Tibial nerve (tissue), 4 donors: ENCODE results near the gene FGD3. TPM values are rescaled to one million over a fixed set of nuclear protein-coding genes. Genes with fewer than 3 reads are reported as not detected.

Experiments used
- DNase-seq, 2 donors: peaks; one replicate each; pipeline ENCODE4 v3.0.0-alpha.2; 2019; ENCODE audit warnings: low spot score in 2 of 2
- H3K27ac ChIP-seq, 4 donors: fragments of 200-600 bp; sonication (generic) in 3 of 4; one replicate each; pipeline ENCODE4 v1.5.1; 2017 to 2019; ENCODE audit warnings: mild to moderate bottlenecking in 1 of 4
- H3K27me3 ChIP-seq, 2 donors: fragments of 200-600 bp; sonication (generic) in 1 of 2; one replicate each; pipeline versions ENCODE4 v1.5.1 to v1.6.0; 2017 to 2019
- H3K36me3 ChIP-seq, 3 donors: fragments of 200-600 bp; sonication (generic); one replicate each; pipeline ENCODE4 v1.5.1; 2018 to 2019
- H3K4me1 ChIP-seq, 4 donors: fragments of 200-600 bp; sonication (generic) in 3 of 4; one replicate each; pipeline ENCODE4 v1.5.1; 2017 to 2019
- H3K4me3 ChIP-seq, 4 donors: fragments of 200-600 bp; sonication (generic) in 3 of 4; one replicate each; pipeline ENCODE4 v1.5.1; 2017 to 2019; ENCODE audit warnings: mild to moderate bottlenecking in 1 of 4, moderate library complexity in 1 of 4
- H3K9me3 ChIP-seq, 4 donors: fragments of 200-600 bp; sonication (generic) in 3 of 4; one replicate each; pipeline ENCODE4 v1.5.1; 2017 to 2019
- CTCF ChIP-seq, 5 experiments: fragments of 200-600 bp in 3 of 5; fragments of 450-650 bp in 2 of 5; sonication (generic) in 3 of 5; IDR thresholded peaks; one replicate each; pipeline ENCODE4 v1.5.1; 2016 to 2019; ENCODE audit warnings: antibody characterized with exemption in 5 of 5, mild to moderate bottlenecking in 3 of 5, moderate library complexity in 2 of 5
- EP300 ChIP-seq, 2 donors: sonication (generic); formaldehyde crosslinking; IDR thresholded peaks; one replicate each; pipeline ENCODE4 v1.6.1; 2017; ENCODE audit warnings: antibody characterized with exemption in 2 of 2, mild to moderate bottlenecking in 1 of 2
- POLR2A ChIP-seq, 2 donors: fragments of 450-650 bp; IDR thresholded peaks; one replicate each; pipeline ENCODE4 v1.6.1; 2017; ENCODE audit warnings: antibody characterized with exemption in 2 of 2, mild to moderate bottlenecking in 2 of 2, moderate library complexity in 2 of 2
- WGBS, 2 donors: methylation state at CpG; one replicate each; pipeline ENCODE4 v1.1.5; 2018; 5-methylcytosine and 5-hydroxymethylcytosine counted together
- total RNA-seq, 4 donors: library from RNA; depleted of rRNA; stranded (reverse); fragments of >200 nt; gene quantifications; one replicate each; pipeline ENCODE4 v1.1.0, GENCODE V29; 2016

FGD3 gene
- total RNA-seq, 4 donors from 2014 or later = 6.7 to 13.8 (median 7.3) TPM

GRCh38 chr9:93050231-93050630 is 102.9 kb downstream of the FGD3 start:
- no peak for DNase-seq
- H3K36me3 ChIP-seq = no peaks in the 10 kb centered on the region
- H3K4me3 ChIP-seq = no peak overlapping the region
- H3K4me1 ChIP-seq = peaks cover 0 to 9% (median 0%) of the 10 kb centered on the region in 4 donors
- WGBS, 2 donors = 90 to 97% methylated on average over 4 of the region's 4 CpGs
- no peak for TF ChIP-seq EP300 (IDR thresholded peaks at IDR 0.05)
- TF ChIP-seq POLR2A (IDR thresholded peaks at IDR 0.05) = no peak
- TF ChIP-seq CTCF (IDR thresholded peaks at IDR 0.05) = no peak
- no peaks in the 10 kb centered on the region for H3K27me3 ChIP-seq
- peaks cover 0 to 10% (median 0%) of the 10 kb centered on the region in 4 donors for H3K9me3 ChIP-seq
- H3K27ac ChIP-seq = no peak overlapping the region

GRCh38 chr9:93051680-93052089 is 104.4 kb downstream of the FGD3 start:
- H3K4me3 ChIP-seq = no peak overlapping the region
- no peaks in the 10 kb centered on the region for H3K36me3 ChIP-seq
- H3K27me3 ChIP-seq = no peaks in the 10 kb centered on the region
- H3K4me1 ChIP-seq = peaks cover 0 to 9% (median 0%) of the 10 kb centered on the region in 4 donors
- 24 to 40% methylated on average over 6 of the region's 6 CpGs for whole genome bisulfite sequencing, 2 donors
- H3K27ac ChIP-seq = peak overlapping the region in 3 of 4 donors; percentile 3 to 80 (median 15)
- DNase-seq = no peak
- H3K9me3 ChIP-seq = no peaks in the 10 kb centered on the region
- TF ChIP-seq POLR2A (IDR thresholded peaks at IDR 0.05) (no peak), EP300 (IDR thresholded peaks at IDR 0.05) (no peak), CTCF (IDR thresholded peaks at IDR 0.05) (no peak)

GRCh38 chr9:93052791-93053540 is 105.6 kb downstream of the FGD3 start:
- DNase-seq = no peak
- 83% methylated on average over 8 to 15 of the region's 15 CpGs for WGBS, 2 donors
- peaks cover 0 to 9% (median 2%) of the 10 kb centered on the region in 4 donors for H3K4me1 ChIP-seq

GRCh38 chr9:93053781-93054331 is 106.5 kb downstream of the FGD3 start:
- Histone ChIP-seq H3K36me3 (no peaks in the 10 kb centered on the region), H3K27ac (no peak overlapping the region), H3K27me3 (no peaks in the 10 kb centered on the region), H3K9me3 (no peaks in the 10 kb centered on the region), H3K4me3 (no peak overlapping the region), H3K4me1 (peaks cover 0 to 17% (median 9%) of the 10 kb centered on the region in 4 donors)
- WGBS, 2 donors = 91 to 94% methylated on average over 5 of the region's 5 CpGs
- no peak for DNase-seq
- TF ChIP-seq EP300 (IDR thresholded peaks at IDR 0.05) = no peak
- TF ChIP-seq CTCF (IDR thresholded peaks at IDR 0.05) = no peak
- TF ChIP-seq POLR2A (IDR thresholded peaks at IDR 0.05) = no peak

More at GRCh38 chr9:93052791-93053540, 105.6 kb downstream of the FGD3 start:
- Histone ChIP-seq H3K9me3 (no peaks in the 10 kb centered on the region), H3K27ac (no peak overlapping the region), H3K4me3 (no peak overlapping the region), H3K36me3 (no peaks in the 10 kb centered on the region), H3K27me3 (no peaks in the 10 kb centered on the region)
- no peak for TF ChIP-seq POLR2A (IDR thresholded peaks at IDR 0.05)
- no peak for TF ChIP-seq EP300 (IDR thresholded peaks at IDR 0.05)
- no peak for TF ChIP-seq CTCF (IDR thresholded peaks at IDR 0.05)
